ENCODE results near the gene ADGRF4.

DNA sequence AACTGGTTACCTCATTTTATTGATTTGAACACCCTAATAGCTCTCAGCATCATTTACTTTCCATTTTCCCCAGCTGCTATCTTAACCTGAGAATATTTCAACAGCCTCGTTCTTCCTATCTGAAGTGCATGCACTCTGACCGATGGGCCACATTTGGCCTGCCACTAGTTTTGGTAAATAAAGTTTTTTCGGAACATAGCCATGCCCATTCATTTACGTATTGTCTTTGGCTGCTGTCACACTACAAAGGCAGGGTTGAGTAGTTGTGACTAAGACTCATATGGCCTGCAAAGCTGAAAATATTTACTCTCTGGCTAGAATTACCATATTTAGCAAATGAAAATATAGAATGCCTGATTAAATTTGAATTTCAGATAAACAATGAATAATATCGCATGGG lies 10.8 kb downstream of the ADGRF4 start:
- TF ChIP-seq, protein P1, sequence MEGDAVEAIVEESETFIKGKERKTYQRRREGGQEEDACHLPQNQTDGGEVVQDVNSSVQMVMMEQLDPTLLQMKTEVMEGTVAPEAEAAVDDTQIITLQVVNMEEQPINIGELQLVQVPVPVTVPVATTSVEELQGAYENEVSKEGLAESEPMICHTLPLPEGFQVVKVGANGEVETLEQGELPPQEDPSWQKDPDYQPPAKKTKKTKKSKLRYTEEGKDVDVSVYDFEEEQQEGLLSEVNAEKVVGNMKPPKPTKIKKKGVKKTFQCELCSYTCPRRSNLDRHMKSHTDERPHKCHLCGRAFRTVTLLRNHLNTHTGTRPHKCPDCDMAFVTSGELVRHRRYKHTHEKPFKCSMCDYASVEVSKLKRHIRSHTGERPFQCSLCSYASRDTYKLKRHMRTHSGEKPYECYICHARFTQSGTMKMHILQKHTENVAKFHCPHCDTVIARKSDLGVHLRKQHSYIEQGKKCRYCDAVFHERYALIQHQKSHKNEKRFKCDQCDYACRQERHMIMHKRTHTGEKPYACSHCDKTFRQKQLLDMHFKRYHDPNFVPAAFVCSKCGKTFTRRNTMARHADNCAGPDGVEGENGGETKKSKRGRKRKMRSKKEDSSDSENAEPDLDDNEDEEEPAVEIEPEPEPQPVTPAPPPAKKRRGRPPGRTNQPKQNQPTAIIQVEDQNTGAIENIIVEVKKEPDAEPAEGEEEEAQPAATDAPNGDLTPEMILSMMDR (IDR thresholded peaks at IDR 0.05) = no peak
- TF ChIP-seq ZFX (IDR thresholded peaks at IDR 0.05; ENCODE audit: borderline replicate concordance) = no peak

All from 22Rv1 (cell line).